Neutrophil (primary cell): ENCODE measurements around the gene TNFRSF17.
"Not testable (repeated sequence)": the region's sequence is repeated elsewhere in the genome, so short reads cannot be mapped to it uniquely, and the experiment has no call there.

Experiments used
- H3K27ac ChIP-seq: fragments of 200-600 bp; sonication (generic); 2 replicates; pipeline ENCODE4 v1.5.1; 2016; ENCODE audit warnings: mild to moderate bottlenecking, moderate library complexity
- H3K27me3 ChIP-seq: fragments of 200-600 bp; sonication (generic); 2 replicates; pipeline ENCODE4 v1.6.0; 2016; ENCODE audit warnings: mild to moderate bottlenecking
- H3K36me3 ChIP-seq: fragments of 200-600 bp; sonication (generic); 2 replicates; pipeline ENCODE4 v1.5.1; 2017
- H3K4me1 ChIP-seq, 2 experiments: fragments of 200-600 bp in 1 of 2; sonication (generic) in 1 of 2; 1 replicate in 1 of 2; 2 replicates in 1 of 2; pipeline versions ENCODE4 v1.5.1 to v1.6.1; 2013 to 2016; ENCODE audit warnings: low read depth in 1 of 2, low read length in 1 of 2, mild to moderate bottlenecking in 1 of 2, moderate library complexity in 1 of 2; ENCODE audit not compliant: control insufficient read depth in 1 of 2, insufficient read depth in 1 of 2
- H3K4me3 ChIP-seq, 2 experiments: fragments of 200-600 bp in 1 of 2; sonication (generic) in 1 of 2; 1 replicate in 1 of 2; 2 replicates in 1 of 2; pipeline ENCODE4 v1.5.1; 2013 to 2016; ENCODE audit warnings: low read depth in 1 of 2, low read length in 1 of 2, mild to moderate bottlenecking in 1 of 2, moderate library complexity in 1 of 2
- H3K9me3 ChIP-seq: fragments of 200-600 bp; sonication (generic); 2 replicates; pipeline ENCODE4 v1.5.1; 2016
- CTCF ChIP-seq: fragments of 200-600 bp; sonication (generic); IDR thresholded peaks from 2 replicates; pipeline ENCODE4 v1.5.1; 2016; ENCODE audit warnings: antibody characterized with exemption

The TNFRSF17 gene

GRCh38 chr16:11956558-11956957 lies 8.5 kb upstream of the TNFRSF17 start:
- Histone ChIP-seq H3K9me3 (no peaks in the 10 kb centered on the region), H3K4me1 (no peaks in the 10 kb centered on the region), H3K27ac (no peak overlapping the region), H3K27me3 (no peaks in the 10 kb centered on the region), H3K4me3 (no peak overlapping the region), H3K36me3 (no peaks in the 10 kb centered on the region)
- no peak for TF ChIP-seq CTCF

GRCh38 chr16:11957591-11958395 lies 7.2 kb upstream of the TNFRSF17 start:
- Histone ChIP-seq H3K4me1 (no peaks in the 10 kb centered on the region), H3K4me3 (no peak overlapping the region), H3K27ac (no peak overlapping the region), H3K27me3 (no peaks in the 10 kb centered on the region), H3K9me3 (no peaks in the 10 kb centered on the region), H3K36me3 (no peaks in the 10 kb centered on the region)
- TF ChIP-seq CTCF, result no peak

GRCh38 chr16:11962457-11962856 lies 2.6 kb upstream of the TNFRSF17 start:
- H3K4me1 ChIP-seq, H3K4me3 ChIP-seq, H3K36me3 ChIP-seq, H3K27ac ChIP-seq, H3K9me3 ChIP-seq, H3K27me3 ChIP-seq: not testable (repeated sequence)

GRCh38 chr16:11962978-11963377 lies 2.0 kb upstream of the TNFRSF17 start:
- H3K4me1 ChIP-seq, H3K4me3 ChIP-seq, H3K27ac ChIP-seq, H3K36me3 ChIP-seq, H3K9me3 ChIP-seq, H3K27me3 ChIP-seq: not testable (repeated sequence)

GRCh38 chr16:11963706-11964105 lies 1.3 kb upstream of the TNFRSF17 start:
- H3K4me1 ChIP-seq, result no peaks in the 10 kb centered on the region
- H3K36me3 ChIP-seq, result no peaks in the 10 kb centered on the region
- no peak for TF ChIP-seq CTCF
- no peaks in the 10 kb centered on the region for H3K9me3 ChIP-seq
- H3K27me3 ChIP-seq, result no peaks in the 10 kb centered on the region
- no peak overlapping the region for H3K4me3 ChIP-seq
- H3K27ac ChIP-seq, result no peak overlapping the region

- no peak overlapping the region for H3K27ac ChIP-seq
- H3K36me3 ChIP-seq, result no peaks in the 10 kb centered on the region
- no peaks in the 10 kb centered on the region for H3K4me1 ChIP-seq
- no peak overlapping the region for H3K4me3 ChIP-seq
- no peaks in the 10 kb centered on the region for H3K27me3 ChIP-seq
- TF ChIP-seq CTCF, result no peak
- no peaks in the 10 kb centered on the region for H3K9me3 ChIP-seq
These were observed 1.2 kb downstream of the TNFRSF17 start for GRCh38 chr16:11966173-11966572.
